Muscle layer of duodenum (tissue), 2 donors: Measurements from ENCODE around the gene CDC14A.
A peak's percentile ranks its signal among the peaks of the same experiment; 100 is the strongest.

Experiments
- H3K27ac ChIP-seq: one replicate; pipeline ENCODE4 v1.7.0; 2013; ENCODE audit warnings: mild to moderate bottlenecking, low read length
- H3K27me3 ChIP-seq: one replicate; pipeline ENCODE4 v1.7.0; 2013; ENCODE audit warnings: low read depth, mild to moderate bottlenecking, control low read depth, low read length
- H3K36me3 ChIP-seq, 2 donors: one replicate each; pipeline ENCODE4 v1.7.0; 2013; ENCODE audit warnings: low read length in 2 of 2, control low read depth in 1 of 2, mild to moderate bottlenecking in 1 of 2; ENCODE audit not compliant: insufficient read depth in 2 of 2, control insufficient read depth in 1 of 2
- H3K4me1 ChIP-seq, 2 donors: one replicate each; pipeline ENCODE4 v1.7.0; 2013; ENCODE audit warnings: low read length in 2 of 2, mild to moderate bottlenecking in 2 of 2, control low read depth in 1 of 2, moderate library complexity in 1 of 2; ENCODE audit not compliant: insufficient read depth in 2 of 2, control insufficient read depth in 1 of 2
- H3K4me3 ChIP-seq, 2 donors: one replicate each; pipeline ENCODE4 v1.7.0; 2013; ENCODE audit warnings: low read length in 2 of 2, low read depth in 1 of 2, mild to moderate bottlenecking in 1 of 2
- H3K9me3 ChIP-seq, 2 donors: one replicate each; pipeline ENCODE4 v1.7.0; 2013; ENCODE audit warnings: low read length in 2 of 2, control low read depth in 1 of 2, mild to moderate bottlenecking in 1 of 2; ENCODE audit not compliant: control insufficient read depth in 1 of 2
- donor health status: healthy.

CDC14A gene

GRCh38 chr1:100506217-100506616 lies 153.9 kb downstream of the CDC14A start:
- Histone ChIP-seq H3K36me3 (no peaks in the 10 kb centered on the region), H3K9me3 (no peaks in the 10 kb centered on the region), H3K27me3 (no peaks in the 10 kb centered on the region), H3K27ac (no peak overlapping the region), H3K4me1 (peaks cover 0 to 4% of the 10 kb centered on the region in 2 donors), H3K4me3 (no peak overlapping the region)

GRCh38 chr1:100510451-100510850 lies 158.1 kb downstream of the CDC14A start:
- Histone ChIP-seq H3K36me3 (no peaks in the 10 kb centered on the region), H3K27ac (no peak overlapping the region), H3K9me3 (no peaks in the 10 kb centered on the region), H3K27me3 (no peaks in the 10 kb centered on the region), H3K4me1 (peaks cover 0 to 4% of the 10 kb centered on the region in 2 donors), H3K4me3 (no peak overlapping the region)

- H3K9me3 ChIP-seq, result no peaks in the 10 kb centered on the region
- H3K27ac ChIP-seq, result no peak overlapping the region
- peaks cover 0 to 4% of the 10 kb centered on the region in 2 donors for H3K4me1 ChIP-seq
- H3K4me3 ChIP-seq, result no peak overlapping the region
- H3K36me3 ChIP-seq, result no peaks in the 10 kb centered on the region
- no peaks in the 10 kb centered on the region for H3K27me3 ChIP-seq
Measured at GRCh38 chr1:100511058-100511457, 158.8 kb downstream of the CDC14A start.

GRCh38 chr1:100511773-100512172 lies 159.5 kb downstream of the CDC14A start:
- peaks cover 0 to 4% of the 10 kb centered on the region in 2 donors for H3K4me1 ChIP-seq
- no peaks in the 10 kb centered on the region for H3K36me3 ChIP-seq
- H3K27me3 ChIP-seq, result no peaks in the 10 kb centered on the region
- H3K4me3 ChIP-seq, result no peak overlapping the region
- no peak overlapping the region for H3K27ac ChIP-seq
- no peaks in the 10 kb centered on the region for H3K9me3 ChIP-seq

GRCh38 chr1:100512803-100513352 lies 160.6 kb downstream of the CDC14A start:
- Histone ChIP-seq H3K9me3 (no peaks in the 10 kb centered on the region), H3K27me3 (no peaks in the 10 kb centered on the region), H3K4me3 (no peak overlapping the region), H3K36me3 (no peaks in the 10 kb centered on the region), H3K4me1 (peaks cover 0 to 4% of the 10 kb centered on the region in 2 donors), H3K27ac (no peak overlapping the region)

GRCh38 chr1:100516857-100517256 lies 164.6 kb downstream of the CDC14A start:
- H3K36me3 ChIP-seq, result peaks cover 0 to 6% of the 10 kb centered on the region in 2 donors
- no peaks in the 10 kb centered on the region for H3K9me3 ChIP-seq
- no peak overlapping the region for H3K4me3 ChIP-seq
- H3K27me3 ChIP-seq, result no peaks in the 10 kb centered on the region
- no peak overlapping the region for H3K27ac ChIP-seq
- no peaks in the 10 kb centered on the region for H3K4me1 ChIP-seq

GRCh38 chr1:100517515-100517914 lies 165.2 kb downstream of the CDC14A start:
- Histone ChIP-seq H3K27me3 (no peaks in the 10 kb centered on the region), H3K36me3 (peaks cover 0 to 6% of the 10 kb centered on the region in 2 donors), H3K27ac (no peak overlapping the region), H3K4me3 (no peak overlapping the region), H3K9me3 (no peaks in the 10 kb centered on the region), H3K4me1 (no peaks in the 10 kb centered on the region)

- Histone ChIP-seq H3K27ac (no peak overlapping the region), H3K4me3 (no peak overlapping the region), H3K36me3 (peaks cover 0 to 6% of the 10 kb centered on the region in 2 donors), H3K9me3 (no peaks in the 10 kb centered on the region), H3K27me3 (no peaks in the 10 kb centered on the region), H3K4me1 (no peaks in the 10 kb centered on the region)
Measured at GRCh38 chr1:100518023-100518422, 165.7 kb downstream of the CDC14A start.

GRCh38 chr1:100523038-100523652 lies 170.8 kb downstream of the CDC14A start:
- Histone ChIP-seq H3K27me3 (no peaks in the 10 kb centered on the region), H3K27ac (no peak overlapping the region), H3K4me3 (no peak overlapping the region), H3K36me3 (peaks cover 0 to 6% of the 10 kb centered on the region in 2 donors), H3K9me3 (no peaks in the 10 kb centered on the region), H3K4me1 (no peaks in the 10 kb centered on the region)

- Histone ChIP-seq H3K36me3 (peaks cover 0 to under 1% of the 10 kb centered on the region in 2 donors), H3K27me3 (no peaks in the 10 kb centered on the region), H3K9me3 (no peaks in the 10 kb centered on the region), H3K4me3 (no peak overlapping the region), H3K27ac (no peak overlapping the region), H3K4me1 (peaks cover 0 to 4% of the 10 kb centered on the region in 2 donors)
Measured at GRCh38 chr1:100524355-100524754, 172.0 kb downstream of the CDC14A start.

GRCh38 chr1:100526894-100527293 lies 174.6 kb downstream of the CDC14A start:
- Histone ChIP-seq H3K27ac (no peak overlapping the region), H3K27me3 (no peaks in the 10 kb centered on the region), H3K4me1 (peaks cover 0 to 12% of the 10 kb centered on the region in 2 donors), H3K36me3 (no peaks in the 10 kb centered on the region), H3K4me3 (no peak overlapping the region), H3K9me3 (no peaks in the 10 kb centered on the region)

GRCh38 chr1:100528871-100529270 lies 176.6 kb downstream of the CDC14A start:
- H3K4me1 ChIP-seq, result peaks cover 0 to 12% of the 10 kb centered on the region in 2 donors
- H3K9me3 ChIP-seq, result no peaks in the 10 kb centered on the region
- H3K36me3 ChIP-seq, result no peaks in the 10 kb centered on the region
- no peak overlapping the region for H3K4me3 ChIP-seq
- H3K27ac ChIP-seq, result peak overlapping the region; percentile 16
- no peaks in the 10 kb centered on the region for H3K27me3 ChIP-seq
